Activated naive CD4-positive, alpha-beta T cell treated with Interleukin-2 at 50 U/mL for 16 hours (primary cell): ENCODE data around the gene REPS2.
"Not testable (repeated sequence)": the region's sequence is repeated elsewhere in the genome, so short reads cannot be mapped to it uniquely, and the experiment has no call there.

Experiments used
- DNase-seq: peaks from one replicate; pipeline ENCODE4 v3.0.0-alpha.2; 2020

The REPS2 gene

DNA sequence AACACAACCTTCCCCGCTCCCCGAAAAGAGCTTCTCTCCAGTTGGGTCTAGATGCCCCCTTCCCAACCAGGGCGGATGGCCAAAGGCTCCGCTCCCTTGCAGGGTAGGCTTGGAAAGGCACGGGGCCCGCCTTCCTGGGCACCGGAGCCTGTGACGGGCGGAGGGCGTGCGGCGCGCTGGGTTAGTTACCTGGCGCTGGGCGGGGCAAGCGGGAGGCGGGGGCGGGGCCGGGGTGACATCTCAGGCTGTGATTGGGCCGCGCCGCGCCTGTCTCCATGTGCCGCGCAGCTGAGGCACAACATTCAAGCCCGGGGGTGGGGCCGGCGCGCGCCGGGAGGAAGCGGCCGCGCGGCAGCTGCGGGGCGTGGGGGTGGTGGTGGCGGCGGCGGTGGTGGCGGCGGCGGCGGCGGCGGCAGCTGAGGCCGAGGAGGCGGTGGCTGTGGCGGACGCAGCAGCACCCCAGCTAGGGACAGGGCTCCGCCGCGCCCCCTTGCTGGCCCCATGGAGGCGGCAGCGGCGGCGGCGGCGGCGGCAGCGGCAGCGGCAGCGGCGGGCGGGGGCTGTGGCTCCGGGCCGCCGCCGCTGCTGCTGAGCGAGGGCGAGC lies at the start of gene REPS2:
REPS2 (plus strand) TSS at position 298 of the 604 bp plus-strand sequence; CDS start at position 502, 204 bp downstream.
- peak; percentile 75 for DNase-seq

DNA sequence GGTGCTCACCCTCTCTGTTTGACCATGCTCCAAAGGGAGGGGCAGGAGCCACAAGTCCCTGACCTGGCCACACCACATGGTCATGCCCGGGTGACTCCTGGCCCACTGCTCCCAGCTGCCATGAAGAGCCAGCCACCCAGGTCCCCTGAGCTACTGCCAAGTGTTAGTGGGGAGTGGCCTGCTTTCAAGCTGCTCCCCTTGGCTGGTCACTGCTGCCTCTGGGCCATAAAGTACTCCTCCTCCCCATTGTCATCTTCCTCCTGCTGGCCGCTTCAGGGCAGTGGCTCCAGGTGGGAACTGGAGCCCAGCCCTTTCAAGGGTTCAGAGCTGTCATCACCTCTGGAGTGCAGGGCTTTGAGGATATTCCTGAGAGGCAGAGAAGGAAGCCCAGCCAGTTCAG lies 49.0 kb upstream of the REPS2 start:
- no peak for DNase-seq

DNA sequence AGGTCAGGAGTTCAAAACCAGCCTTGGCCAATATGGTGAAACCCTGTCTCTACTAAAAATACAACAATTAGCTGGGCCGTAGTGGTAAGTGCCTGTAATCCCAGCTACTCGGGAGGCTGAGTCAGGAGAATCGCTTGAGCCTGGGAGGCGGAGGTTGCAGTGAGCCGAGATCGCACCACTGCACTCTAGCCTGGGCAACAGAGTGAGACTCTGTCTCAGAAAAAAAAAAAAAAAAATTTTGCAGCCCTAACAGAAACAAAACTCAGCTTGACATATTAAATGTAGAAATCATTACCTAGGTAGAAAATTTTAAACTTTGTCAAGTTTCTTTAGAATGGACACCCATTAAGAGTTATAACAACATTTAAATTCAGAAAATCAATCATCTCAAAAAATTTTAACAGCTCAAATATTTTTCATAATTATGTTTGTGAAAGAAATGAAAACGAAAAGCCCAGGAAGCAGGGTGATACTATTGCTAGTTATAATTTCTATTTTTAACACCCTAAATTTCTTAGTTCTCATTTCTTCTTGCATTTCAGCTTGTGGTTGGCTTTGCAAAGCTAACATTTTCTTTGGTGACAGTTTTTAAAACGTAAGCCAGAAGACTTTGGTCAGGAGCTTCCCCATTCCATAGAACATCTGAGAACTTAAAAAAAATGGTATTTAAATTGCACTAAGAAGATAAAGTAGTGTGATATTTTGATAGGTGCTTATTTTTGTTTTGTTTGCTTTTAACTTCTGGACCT lies 43.0 kb upstream of the REPS2 start:
- no peak for DNase-seq

DNA sequence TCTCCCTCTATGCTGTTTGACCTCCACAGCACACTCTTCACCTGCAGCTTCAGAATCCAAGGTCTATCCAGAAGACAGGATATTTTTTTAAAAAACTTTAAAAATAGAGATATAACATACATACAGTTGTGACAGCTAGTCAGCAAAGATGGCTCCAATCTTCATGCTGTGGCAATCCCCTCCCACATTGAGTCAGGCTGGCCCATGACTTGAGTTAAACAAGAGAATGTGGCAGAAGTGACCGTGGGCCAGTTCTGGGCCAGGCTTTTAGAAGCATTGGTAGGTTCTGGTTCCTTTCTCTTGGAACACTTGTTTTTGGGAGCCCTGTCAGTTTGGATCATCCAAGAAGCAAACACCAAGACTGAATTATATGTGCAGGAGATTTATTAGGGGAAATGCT lies 36.1 kb upstream of the REPS2 start:
- DNase-seq = no peak

DNA sequence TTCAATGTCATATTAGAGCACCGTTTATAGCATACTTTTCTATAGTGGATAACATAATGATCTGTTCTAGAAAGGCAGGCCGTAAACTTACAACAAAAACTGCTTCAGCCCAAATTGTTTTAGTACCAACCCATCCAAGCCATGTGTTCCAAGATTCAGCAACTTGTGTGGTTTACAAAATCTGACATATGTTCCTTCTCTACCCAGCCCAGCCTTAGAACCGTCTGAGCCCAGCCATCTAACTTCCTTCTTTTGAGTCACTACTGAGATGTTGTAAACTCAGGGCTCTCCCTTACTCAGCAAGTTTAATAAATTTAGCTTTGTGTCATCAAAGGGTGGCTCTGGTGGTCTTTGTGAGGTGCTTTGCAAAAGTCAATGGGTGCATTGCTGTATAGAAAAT lies 32.4 kb upstream of the REPS2 start:
- no peak for DNase-seq

DNA sequence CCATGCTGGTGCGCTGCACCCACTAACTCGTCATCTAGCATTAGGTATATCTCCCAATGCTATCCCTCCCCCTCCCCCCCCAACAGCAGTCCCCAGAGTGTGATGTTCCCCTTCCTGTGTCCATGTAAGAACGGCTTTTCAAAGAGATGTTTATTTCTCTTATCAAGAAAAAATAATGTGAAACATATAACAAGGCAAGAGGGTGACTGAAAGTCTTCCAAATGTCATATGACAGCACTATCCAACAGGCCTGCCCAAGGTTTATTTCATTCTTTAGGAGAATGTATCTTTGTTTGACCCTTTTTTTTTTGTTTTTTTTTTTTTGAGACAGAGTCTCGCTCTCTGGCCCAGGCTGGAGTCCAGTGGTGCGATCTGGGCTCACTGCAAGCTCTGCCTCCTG lies 29.9 kb upstream of the REPS2 start:
- DNase-seq = no peak

DNA sequence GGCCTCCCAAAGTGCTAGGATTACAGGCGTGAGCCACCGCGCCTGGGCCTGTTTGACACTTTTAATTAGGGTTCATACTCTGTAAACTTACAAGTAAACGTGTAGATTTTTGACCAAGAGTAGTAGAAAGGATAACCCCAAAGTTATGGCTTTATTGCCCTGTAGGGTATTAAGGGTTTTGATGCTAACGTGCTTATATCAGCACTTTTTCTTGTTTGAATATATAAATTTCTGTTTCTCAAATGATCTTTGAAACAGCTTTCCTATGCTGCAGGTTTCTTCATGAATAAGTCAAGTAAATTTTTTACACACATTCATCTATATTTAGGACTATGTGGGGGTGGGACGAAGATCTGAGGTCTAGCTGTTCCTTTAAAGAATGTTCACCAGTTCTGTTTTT lies 29.3 kb upstream of the REPS2 start:
- no peak for DNase-seq

DNA sequence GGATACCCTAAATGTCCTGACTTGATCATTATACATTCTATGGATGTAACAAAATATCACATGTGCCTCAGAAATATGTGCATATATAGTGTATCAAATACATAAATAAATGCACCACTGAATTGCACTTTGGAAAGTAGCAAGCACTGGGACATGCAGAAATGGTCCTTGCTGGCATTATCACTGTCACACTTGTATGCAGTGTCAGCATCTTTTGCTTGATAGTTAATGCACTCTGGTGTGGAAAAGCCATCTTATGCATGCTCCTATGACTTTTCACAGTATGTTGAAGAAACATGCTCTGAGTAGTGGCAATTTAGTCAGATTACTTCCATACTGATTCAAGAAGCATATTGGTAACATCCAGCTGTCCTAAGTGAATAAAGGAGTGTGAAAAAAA lies 27.5 kb upstream of the REPS2 start:
- no peak for DNase-seq

DNA sequence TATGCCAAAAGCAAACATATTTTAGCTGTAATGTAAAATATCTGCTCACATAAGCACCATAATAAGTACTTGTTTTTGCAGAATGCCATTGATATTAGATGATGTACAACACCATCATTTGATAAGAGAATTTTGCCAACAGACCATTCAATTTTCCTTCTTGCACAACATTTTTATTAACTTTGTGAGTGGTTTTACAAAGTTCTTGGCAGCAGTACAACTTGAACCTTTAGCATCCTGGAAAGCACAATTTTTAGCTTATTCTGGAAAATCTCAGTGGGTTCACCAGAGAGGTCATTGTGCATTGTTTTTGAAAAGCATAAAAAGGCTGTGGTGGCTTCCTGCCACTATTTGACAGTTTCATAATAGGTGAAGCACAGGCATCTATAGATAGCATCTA lies 26.4 kb upstream of the REPS2 start:
- no peak for DNase-seq

DNA sequence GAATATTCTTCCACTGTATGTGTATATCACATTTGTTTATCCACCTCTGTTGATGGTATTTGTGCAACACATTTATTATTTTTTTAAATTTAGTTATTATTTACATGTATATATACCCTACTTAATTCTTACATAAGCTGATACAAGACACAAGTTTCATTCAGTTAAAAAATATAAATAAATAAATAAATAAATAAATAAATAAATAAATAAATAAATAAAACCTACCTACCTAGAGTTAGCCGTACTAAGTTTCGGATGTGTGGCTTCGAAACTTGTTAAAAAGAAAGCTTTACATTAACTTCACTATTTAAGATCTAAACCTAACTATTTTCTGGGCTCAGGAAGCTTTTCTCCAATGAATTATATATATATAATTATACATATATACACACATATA lies 23.3 kb upstream of the REPS2 start:
- no peak for DNase-seq

DNA sequence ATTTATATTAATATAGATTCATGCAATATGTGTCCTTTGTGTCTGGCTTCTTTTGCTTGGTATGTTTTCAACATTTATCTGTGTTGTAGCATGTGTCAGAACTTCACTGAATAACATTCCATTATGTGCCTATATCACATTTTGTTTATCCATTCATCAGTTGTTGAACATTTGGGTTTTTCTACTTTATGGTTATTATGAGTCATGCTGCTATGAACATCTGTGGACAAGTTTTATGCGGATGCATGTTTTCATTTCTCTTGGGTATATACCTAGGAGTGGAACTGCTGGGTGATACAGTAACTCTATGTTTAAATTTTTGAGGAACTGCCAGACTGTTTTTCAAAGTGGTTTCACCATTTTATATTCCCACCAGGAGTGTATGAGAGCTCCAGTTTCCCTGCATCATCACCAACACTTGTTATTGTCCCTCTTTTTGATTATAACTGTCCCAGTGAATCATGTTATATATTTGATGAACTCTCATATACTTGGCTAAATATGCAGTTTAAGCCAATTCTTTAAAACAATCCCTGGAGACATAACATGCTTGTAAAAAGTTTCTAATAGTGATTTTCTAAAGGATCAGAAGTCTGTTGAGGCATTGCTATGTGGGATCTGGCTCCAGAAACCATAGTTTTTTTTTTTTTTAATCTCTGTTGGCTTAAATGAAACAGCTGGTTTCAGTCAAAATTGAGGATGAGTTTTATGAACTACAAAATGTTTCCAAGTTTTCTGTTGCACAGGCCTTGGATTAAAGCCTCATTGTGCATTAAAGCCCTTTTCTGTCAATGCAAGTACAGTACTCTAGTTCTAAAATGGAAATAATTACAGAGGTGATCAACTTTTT lies 21.6 kb upstream of the REPS2 start:
- DNase-seq = no peak

DNA sequence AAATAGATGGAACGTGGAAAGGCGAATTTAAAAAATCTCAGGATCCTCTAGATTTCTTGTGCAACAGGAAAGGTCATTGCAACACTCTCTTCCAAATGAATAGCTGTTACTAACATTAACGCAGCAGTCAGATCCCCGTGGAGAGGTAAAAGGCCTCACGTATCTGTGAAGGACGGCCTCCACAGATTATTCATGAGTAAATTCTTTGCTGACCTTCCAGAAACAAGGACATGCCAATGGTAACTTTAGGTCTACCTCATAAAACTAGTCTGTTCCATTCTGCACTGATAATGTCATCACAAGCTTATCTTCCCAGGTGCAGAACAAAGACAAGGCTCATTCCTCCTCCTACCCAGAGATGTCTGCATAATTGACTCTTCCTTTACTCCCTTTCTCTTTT lies 16.1 kb upstream of the REPS2 start:
- no peak for DNase-seq

DNA sequence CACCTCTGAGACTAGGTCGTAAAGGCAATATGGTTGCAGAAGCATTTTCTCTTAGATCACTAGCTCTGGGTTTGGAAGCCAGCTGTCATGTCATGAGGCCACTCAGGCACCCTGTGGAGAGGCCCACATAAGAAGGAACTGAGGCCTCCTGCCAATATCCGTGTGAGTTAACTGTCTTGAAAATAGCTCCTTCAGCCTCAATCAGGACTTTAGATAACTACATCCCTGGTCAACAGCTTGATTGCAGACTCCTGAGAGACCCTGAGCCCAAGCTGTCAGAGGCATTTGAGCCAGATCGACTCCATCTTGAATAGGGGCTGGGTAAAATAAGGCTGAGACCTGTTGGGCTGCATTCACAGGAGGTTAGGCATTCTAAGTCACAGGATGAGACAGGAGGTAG lies 15.1 kb upstream of the REPS2 start:
- no peak for DNase-seq

DNA sequence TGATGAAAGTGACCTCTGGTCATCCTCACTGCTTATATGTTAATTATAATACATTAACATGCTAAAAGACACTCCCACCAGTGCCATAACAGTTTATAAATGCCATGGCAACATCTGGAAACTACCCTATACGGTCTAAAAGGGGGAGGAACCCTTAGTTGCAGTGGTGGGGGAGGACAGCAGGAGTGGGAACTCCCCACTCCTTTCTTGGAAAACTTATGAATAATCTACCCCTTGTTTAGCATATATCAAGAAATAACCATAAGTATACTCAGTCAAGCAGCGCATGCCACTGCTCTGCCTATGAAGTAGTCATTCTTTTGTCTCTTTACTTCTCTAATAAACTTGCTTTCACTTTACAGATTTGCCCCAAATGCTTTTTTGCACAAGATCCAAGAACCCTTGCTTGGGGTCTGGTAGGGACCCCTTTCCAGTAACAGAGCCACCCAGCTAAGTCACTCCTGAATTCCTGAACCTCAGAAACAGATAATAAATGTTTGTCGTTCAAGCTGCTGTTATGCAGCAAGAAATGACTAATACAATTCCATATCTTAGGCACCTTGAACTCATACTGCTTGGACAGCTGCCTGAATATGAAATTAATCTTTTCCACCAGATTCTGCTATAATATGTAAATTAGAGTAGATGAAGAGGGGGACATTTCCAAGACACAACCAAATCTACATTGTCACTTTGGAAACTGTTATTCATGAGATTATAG lies 14.4 kb upstream of the REPS2 start:
- no peak for DNase-seq

DNA sequence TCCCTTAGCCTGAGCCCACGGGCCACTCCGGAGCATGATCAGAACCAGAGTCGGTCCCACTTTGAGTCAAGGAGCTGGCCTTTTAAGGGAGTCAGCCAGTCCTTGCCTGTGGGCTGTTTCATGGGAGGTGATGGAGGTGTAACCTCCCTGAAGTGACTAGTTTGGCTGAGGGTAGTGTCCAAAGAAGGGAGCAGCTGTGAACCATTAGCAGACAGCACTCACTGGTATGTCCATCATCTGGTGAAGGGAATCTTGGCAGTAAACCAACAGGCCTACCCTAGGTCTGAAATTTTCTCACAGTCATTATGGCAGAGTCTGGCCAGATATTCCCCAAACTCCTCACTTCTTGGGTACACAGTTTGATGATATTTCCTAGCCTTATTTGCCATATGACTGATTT lies 12.3 kb upstream of the REPS2 start:
- DNase-seq = no peak

DNA sequence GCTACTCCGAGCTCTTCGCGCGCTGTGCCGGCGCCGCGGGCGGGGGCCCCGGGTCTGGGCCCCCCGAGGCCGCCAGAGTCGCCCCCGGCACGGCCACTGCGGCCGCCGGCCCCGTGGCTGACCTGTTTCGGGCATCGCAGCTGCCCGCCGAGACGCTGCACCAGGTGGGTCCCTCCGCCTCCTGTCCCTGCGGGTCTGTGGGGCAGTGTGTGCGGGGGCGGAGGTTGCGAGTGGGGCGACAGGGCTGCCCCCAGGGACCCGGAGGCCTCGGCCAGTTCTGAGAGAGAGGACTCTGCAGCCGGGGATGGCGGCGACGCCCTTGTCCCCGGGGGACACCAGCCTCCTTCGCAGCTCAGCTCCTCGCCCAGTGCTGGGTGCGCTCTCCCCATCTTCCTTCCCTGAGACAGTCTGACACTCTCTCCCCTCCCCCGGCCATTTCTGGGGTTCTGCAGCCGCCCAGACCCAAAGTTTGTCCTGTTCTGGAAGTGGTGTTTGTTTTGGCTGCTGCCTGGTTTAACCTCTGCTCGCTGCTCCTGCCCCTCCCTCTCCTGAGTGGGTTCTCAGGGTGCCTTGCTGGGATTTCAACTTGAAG lies 609 bp downstream of the REPS2 start:
- peak; percentile 2 for DNase-seq

DNA sequence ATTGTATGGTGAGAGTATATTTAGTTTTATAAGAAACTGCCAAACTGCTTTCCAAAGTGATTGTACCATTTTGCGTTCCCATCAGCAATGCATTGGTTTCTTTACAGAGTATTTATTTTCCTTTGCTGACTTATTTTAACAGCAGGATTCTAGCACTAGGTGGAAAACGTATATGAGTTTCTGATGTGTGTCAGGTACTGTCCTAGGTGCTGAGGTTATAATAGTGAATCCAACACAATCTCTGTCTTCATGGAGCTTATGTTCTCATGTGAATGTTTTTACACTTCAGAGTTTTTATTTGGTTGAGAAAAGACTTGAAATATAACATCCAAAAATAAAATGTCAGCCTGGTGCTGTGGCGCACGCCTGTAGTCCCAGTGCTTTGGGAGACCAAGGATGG lies 4.0 kb downstream of the REPS2 start:
- DNase-seq = no peak

DNA sequence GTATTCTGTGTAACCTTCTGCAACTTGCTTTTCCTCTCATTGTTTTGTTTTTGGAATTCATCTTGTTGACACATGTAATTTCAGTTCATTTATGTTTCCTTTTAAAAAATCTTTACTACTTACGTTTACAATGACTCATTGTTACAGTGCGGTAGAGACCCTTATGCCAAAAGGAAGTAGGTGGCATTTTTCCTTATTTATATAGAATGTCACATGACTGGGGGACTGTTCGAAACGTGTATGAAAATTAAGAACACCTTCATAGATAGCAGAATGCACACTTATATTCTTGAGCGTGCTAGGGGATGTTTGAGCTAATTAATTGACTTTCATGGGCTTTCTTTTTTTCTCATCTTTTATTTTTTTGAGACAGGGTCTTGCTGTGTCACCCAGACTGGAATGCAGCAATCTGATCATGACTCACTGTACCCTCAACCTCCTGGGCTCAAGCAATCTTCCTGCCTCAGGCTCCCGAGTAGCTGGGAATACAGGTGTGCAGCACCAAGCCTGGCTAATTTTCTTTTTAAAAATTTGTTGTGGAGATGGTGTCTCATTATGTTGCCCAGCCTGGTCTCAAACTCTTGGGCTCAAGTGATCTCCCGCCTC lies 7.3 kb downstream of the REPS2 start:
- no peak for DNase-seq

DNA sequence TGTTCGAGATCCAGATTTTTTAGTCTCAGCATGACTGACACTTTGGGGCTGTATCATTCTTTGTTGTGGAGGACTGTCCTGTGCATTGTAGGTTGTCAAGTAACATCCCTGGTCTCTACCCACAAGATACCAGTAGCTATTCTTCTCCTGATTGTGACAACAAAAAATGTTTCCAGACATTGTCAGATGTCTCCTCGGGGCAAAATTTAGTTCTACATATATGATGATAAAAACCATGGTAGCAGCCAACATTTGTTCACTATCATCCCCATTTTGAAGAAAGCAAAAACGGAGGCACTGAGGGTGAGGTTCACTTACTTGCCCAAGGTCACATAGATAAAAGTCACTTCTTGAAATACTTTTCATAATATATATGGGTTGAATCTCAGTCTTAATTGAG lies 11.3 kb downstream of the REPS2 start:
- DNase-seq = no peak

DNA sequence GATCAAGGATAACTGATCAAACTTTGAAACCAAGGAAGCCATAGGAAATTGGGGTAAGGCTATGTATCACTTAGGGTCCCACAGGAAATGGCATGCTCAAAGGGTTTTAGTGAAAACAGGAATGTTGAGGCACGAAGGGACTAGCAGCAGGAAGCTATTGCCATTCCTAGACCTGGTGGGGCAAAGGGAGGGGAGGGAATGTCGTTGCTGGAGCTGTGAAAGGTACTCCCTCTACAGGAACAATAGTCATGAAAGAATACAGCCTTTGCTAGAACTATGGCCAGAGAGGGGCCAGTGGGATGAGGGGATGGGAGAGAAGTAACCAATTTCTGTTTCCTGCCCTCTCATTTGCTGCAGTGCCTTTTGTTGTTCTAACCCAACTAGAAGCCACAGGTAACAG lies 11.9 kb downstream of the REPS2 start:
- no peak for DNase-seq

DNA sequence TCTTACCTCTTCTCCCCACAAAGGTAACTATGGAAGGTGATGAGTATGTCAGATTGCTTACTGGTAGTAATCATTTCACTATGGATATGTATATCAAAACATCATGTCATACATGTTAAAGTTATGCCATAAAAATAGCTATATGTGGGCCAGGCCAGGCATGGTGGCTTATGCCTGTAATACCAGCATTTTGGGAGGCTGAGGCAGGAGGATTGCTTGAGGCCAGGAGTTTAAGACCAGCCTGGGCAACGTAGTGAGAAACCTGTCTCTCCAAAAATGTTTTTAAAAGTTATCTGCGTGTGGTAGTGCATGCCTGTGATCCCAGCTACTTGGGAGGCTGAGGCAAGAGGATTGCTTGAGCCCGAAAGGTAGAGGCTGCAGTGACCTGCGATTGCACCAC lies 16.2 kb downstream of the REPS2 start:
- DNase-seq = not testable (repeated sequence)

DNA sequence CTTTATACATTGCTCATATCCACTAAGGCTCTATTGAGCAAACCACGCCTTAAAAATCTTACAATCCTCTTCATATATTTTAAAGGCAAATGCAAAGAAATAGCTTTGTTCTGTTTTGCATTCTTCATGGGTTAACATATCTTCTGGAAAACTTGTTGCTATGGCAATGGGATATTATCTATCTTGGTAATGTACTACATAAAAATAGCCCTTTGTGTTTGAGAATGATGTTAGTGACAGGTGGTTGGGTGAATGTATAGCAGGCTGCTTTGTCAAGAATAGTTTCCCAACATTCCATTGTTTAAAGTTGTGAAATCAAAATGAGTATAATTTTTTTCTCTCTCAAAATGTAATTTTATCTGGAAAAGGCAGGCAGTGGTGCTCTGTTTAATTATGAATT lies 16.8 kb downstream of the REPS2 start:
- DNase-seq = no peak

DNA sequence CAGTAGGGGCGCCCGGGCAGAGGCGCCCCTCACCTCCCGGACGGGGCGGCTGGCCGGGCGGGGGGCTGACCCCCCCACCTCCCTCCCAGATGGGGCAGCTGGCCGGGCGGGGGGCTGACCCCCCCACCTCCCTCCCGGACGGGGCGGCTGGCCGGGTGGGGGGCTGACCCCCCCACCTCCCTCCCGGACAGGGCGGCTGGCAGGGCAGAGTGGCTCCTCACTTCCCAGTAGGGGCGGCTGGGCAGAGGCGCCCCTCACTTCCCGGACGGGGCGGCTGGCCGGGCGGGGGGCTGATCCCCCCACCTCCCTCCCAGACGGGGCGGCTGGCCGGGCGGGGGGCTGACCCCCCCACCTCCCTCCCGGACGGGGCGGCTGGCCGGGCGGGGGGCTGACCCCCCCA lies 18.5 kb downstream of the REPS2 start:
- not testable (repeated sequence) for DNase-seq
